ENCODE measurements around the gene LRRIQ3. TPM values are rescaled to one million over a fixed set of nuclear protein-coding genes. Genes with fewer than 3 reads are reported as not detected.

LRRIQ3 gene
- total and polyA plus RNA-seq, 2 donors (not counting 3 experiments of a cell fraction or from before 2014, with no cell fraction given): 0.21 to 1.1 TPM

DNA sequence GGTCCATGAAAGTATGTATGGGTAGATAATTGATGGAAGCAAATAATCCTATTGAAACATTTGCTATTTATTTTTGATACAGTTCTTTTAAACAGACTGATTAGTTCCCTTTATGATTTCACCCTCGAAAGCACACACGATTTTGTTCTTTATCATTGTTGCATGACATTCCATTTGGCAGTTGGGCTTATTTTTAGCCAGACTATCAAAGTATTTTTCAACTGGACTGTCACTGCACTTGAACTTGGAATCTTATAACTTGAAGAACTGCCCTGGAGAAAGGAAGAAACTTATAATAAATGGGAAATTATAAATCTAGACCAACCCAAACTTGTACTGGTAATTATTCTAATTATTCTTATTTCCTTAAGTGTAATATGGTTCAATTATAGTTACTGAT is 37.2 kb upstream of the LRRIQ3 start, which contains the start of gene TNNI3K:
Gene TNNI3K, plus strand, starts transcription at position 235 of the 400 bp plus-strand sequence. Its CDS starts 65 bp downstream, at position 300.
- POLR2A ChIA-PET: no interaction called here
- Histone ChIP-seq H3K27me3 (ENCODE audit: control insufficient read depth in 2 of 2, insufficient read depth in 2 of 2, low read length in 2 of 2) (no peaks in the 10 kb centered on the region), H3K9me3 (replicated peaks; ENCODE audit: control insufficient read depth, insufficient read depth, low read length) (no peaks in the 10 kb centered on the region), H3K4me1 (ENCODE audit: control insufficient read depth, extremely low read depth, insufficient read depth, low read length) (no peaks in the 10 kb centered on the region), H2AFZ (ENCODE audit: low read depth, low read length) (no peak within 1 kb of the TSS), H3K36me3 (ENCODE audit: control insufficient read depth in 2 of 2, extremely low read depth in 1 of 2, insufficient read depth in 2 of 2, low read length in 2 of 2) (no peaks in the 10 kb centered on the region), H3K79me2 (ENCODE audit: control insufficient read depth, insufficient read depth, low read length) (no peaks in the 10 kb centered on the region), H3K9me1 (replicated peaks; ENCODE audit: control insufficient read depth, extremely low read depth, insufficient read depth, low read length) (no peaks in the 10 kb centered on the region), H3K9ac (replicated peaks; ENCODE audit: extremely low read depth, insufficient read depth, low read length) (no peak within 1 kb of the TSS), H3K4me2 (ENCODE audit: insufficient read depth, low read length) (no peak within 1 kb of the TSS), H3K4me3 (replicated peaks in 1 of 3; ENCODE audit: insufficient read depth in 1 of 3, low read depth in 1 of 3, low read length in 3 of 3) (no peak within 1 kb of the TSS), H4K20me1 (replicated peaks; ENCODE audit: control insufficient read depth, extremely low read depth, insufficient read depth, low read length) (no peaks in the 10 kb centered on the region), H3K27ac (ENCODE audit: insufficient read depth, low read depth, low read length) (no peak within 1 kb of the TSS)
- no TSS peak for BruUV-seq (replicated peaks)
- intact Hi-C loops (cut with micrococcal nuclease): no loop called here
- no peak for FAIRE-seq
- dilution Hi-C loops (cut with MboI; ENCODE audit: extremely low pct_ligation_motif_present, low sequenced_read_pairs): no loop called here
- no peak for DNase-seq (ENCODE audit: low read depth, low spot score)
- TF ChIP-seq, protein P1, sequence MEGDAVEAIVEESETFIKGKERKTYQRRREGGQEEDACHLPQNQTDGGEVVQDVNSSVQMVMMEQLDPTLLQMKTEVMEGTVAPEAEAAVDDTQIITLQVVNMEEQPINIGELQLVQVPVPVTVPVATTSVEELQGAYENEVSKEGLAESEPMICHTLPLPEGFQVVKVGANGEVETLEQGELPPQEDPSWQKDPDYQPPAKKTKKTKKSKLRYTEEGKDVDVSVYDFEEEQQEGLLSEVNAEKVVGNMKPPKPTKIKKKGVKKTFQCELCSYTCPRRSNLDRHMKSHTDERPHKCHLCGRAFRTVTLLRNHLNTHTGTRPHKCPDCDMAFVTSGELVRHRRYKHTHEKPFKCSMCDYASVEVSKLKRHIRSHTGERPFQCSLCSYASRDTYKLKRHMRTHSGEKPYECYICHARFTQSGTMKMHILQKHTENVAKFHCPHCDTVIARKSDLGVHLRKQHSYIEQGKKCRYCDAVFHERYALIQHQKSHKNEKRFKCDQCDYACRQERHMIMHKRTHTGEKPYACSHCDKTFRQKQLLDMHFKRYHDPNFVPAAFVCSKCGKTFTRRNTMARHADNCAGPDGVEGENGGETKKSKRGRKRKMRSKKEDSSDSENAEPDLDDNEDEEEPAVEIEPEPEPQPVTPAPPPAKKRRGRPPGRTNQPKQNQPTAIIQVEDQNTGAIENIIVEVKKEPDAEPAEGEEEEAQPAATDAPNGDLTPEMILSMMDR (IDR thresholded peaks at IDR 0.05; ENCODE audit: extremely low read depth in 1 of 2, insufficient read depth in 1 of 2, low read depth in 1 of 2, low read length in 2 of 2): no peak
- TF ChIP-seq FOS (IDR thresholded peaks at IDR 0.05; ENCODE audit: borderline replicate concordance, insufficient read depth, low read length) (no peak), GATA2 (IDR thresholded peaks at IDR 0.05; ENCODE audit: insufficient read depth, insufficient read length, low read depth, low read length) (no peak), POLR2A (IDR thresholded peaks at IDR 0.05; ENCODE audit: low read depth, low read length) (no peak), JUN (IDR thresholded peaks at IDR 0.05; ENCODE audit: borderline replicate concordance, insufficient read depth, insufficient read length, low read depth) (no peak), POLR2AphosphoS5 (IDR thresholded peaks at IDR 0.05; ENCODE audit: insufficient read depth, low read depth, low read length) (no peak), MYC (IDR thresholded peaks at IDR 0.05; ENCODE audit: low read depth, low read length) (no peak), EZH2 (IDR thresholded peaks at IDR 0.05; ENCODE audit: borderline replicate concordance, low read depth, low read length, severe bottlenecking) (no peak)
- TF ChIP-seq, protein P2, sequence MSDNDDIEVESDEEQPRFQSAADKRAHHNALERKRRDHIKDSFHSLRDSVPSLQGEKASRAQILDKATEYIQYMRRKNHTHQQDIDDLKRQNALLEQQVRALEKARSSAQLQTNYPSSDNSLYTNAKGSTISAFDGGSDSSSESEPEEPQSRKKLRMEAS (IDR thresholded peaks at IDR 0.05; ENCODE audit: insufficient read depth, insufficient read length): no peak
- CTCF ChIA-PET: no interaction called here
